Neural progenitor cell (in vitro differentiated cells): ENCODE results near the gene RNF167.

Source experiments
- CTCF ChIP-seq: fragments of 200-600 bp; sonication (generic); IDR thresholded peaks from 2 replicates; pipeline ENCODE4 v1.5.1; 2017; ENCODE audit warnings: antibody characterized with exemption, mild to moderate bottlenecking
- EZH2 ChIP-seq: fragments of 200-600 bp; sonication (generic); IDR thresholded peaks from 2 replicates; pipeline ENCODE4 v1.6.1; 2017; ENCODE audit warnings: antibody characterized with exemption, mild to moderate bottlenecking, moderate library complexity
- EZH2phosphoT487 ChIP-seq: fragments of 200-600 bp; sonication (generic); IDR thresholded peaks from 2 replicates; pipeline ENCODE4 v1.6.1; 2017; ENCODE audit warnings: antibody characterized with exemption

GRCh38 chr17:4948166-4948930 is 8.3 kb downstream of the RNF167 start, which contains the start of gene PFN1:
- TF ChIP-seq CTCF, result no peak
- TF ChIP-seq EZH2, result no peak
- TF ChIP-seq EZH2phosphoT487, result no peak
